SW480 (cell line): ENCODE measurements around the gene LITAFD.

Experiments used
- DNase-seq: peaks from one replicate; pipeline ENCODE4 v3.0.0-alpha.2; 2016; ENCODE audit warnings: low spot score

The LITAFD gene

GRCh38 chr16:8920645-8921346, 38.6 kb downstream of the LITAFD start:
- no peak for DNase-seq

- DNase-seq, result no peak
These were observed 39.3 kb downstream of the LITAFD start for GRCh38 chr16:8921347-8921984.

- DNase-seq, result no peak
These were observed 41.0 kb downstream of the LITAFD start for GRCh38 chr16:8923199-8923598.

- DNase-seq, result no peak
These were observed 42.1 kb downstream of the LITAFD start for GRCh38 chr16:8924214-8924613.

GRCh38 chr16:8925455-8925854, 43.3 kb downstream of the LITAFD start:
- DNase-seq, result no peak

GRCh38 chr16:8926827-8927226, 44.7 kb downstream of the LITAFD start:
- DNase-seq, result no peak

GRCh38 chr16:8928467-8928957, 46.4 kb downstream of the LITAFD start:
- DNase-seq, result no peak

- DNase-seq, result no peak
These were observed 47.1 kb downstream of the LITAFD start for GRCh38 chr16:8929086-8929748.

GRCh38 chr16:8931859-8932258, 49.7 kb downstream of the LITAFD start:
- no peak for DNase-seq

- no peak for DNase-seq
These were observed 52.5 kb downstream of the LITAFD start for GRCh38 chr16:8934601-8935000.
